ENCODE results near the gene JAG1.
A peak's percentile ranks its signal among the peaks of the same experiment; 100 is the strongest.

JAG1 gene

GRCh38 chr20:10604865-10605440, 68.8 kb downstream of the JAG1 start:
- no peak for TF ChIP-seq CTCF (conservative IDR thresholded peaks at IDR 0.05)
- no peak overlapping the region for H3K27ac ChIP-seq

- TF ChIP-seq CTCF (conservative IDR thresholded peaks at IDR 0.05) = no peak
- no peak overlapping the region for H3K27ac ChIP-seq
Observed at GRCh38 chr20:10603971-10604864, 69.6 kb downstream of the JAG1 start.

DNA sequence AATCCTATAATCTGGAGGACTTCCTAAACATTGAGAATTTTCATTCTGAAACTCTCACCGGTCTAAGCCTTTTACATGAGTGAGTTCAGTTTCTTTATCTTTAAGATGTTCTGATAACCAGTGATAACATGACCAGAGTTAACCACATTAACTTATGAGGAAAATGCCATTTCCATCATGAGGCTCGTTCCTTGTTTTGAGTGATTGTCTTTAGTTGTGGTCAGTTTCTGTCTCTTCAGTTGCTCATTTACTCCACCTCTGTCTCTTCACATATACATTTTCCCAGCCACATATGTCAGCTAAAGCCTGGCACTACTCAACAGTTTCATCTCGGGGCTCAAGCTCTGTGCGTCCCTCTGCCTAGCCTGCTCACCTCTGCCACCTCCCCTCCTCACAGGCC, 70.4 kb downstream of the JAG1 start:
- no peak overlapping the region for H3K27ac ChIP-seq
- TF ChIP-seq CTCF (conservative IDR thresholded peaks at IDR 0.05) = no peak

DNA sequence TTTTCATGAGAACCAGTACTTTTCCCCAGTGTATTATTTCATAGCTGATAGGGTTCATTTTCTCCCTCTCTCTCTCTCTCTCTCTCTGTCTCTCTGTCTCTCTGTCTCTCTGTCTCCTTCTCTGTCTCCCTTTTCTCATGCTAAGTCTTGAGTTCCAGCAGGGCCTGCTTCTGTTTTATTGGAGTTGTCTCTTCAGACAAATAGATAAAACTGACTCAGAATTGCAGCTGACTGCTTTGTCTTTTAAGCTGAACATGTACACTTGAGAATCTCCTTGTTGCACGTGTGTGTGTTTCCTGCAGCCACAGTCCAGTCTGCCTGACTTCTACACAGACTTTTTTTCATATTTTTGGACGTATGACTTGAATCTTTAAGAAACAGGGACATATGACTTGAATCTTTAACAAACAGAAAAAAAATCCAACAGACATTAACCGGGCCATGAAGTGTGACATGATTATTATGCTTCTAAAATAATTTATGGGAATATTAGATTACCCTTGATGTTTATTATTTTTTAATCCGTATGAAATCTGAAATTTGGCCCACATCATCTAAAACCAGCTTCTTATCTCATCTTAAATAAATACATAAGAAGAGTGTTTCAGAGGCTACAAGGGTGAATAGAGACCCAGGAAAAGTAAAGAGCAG, 71.5 kb downstream of the JAG1 start:
- no peak for TF ChIP-seq CTCF (conservative IDR thresholded peaks at IDR 0.05)

GRCh38 chr20:10597637-10598036, 76.2 kb downstream of the JAG1 start:
- H3K27ac ChIP-seq = no peak overlapping the region
- no peak for TF ChIP-seq CTCF (conservative IDR thresholded peaks at IDR 0.05)

More for the DNA sequence above, 71.5 kb downstream of the JAG1 start:
- peak overlapping the region; percentile 13 for H3K27ac ChIP-seq

GRCh38 chr20:10596710-10597121, 77.1 kb downstream of the JAG1 start:
- H3K27ac ChIP-seq = no peak overlapping the region

More at GRCh38 chr20:10596710-10597121, 77.1 kb downstream of the JAG1 start:
- TF ChIP-seq CTCF (conservative IDR thresholded peaks at IDR 0.05) = no peak
